ENCODE results near the gene MYLK4. TPM values are rescaled to one million over a fixed set of nuclear protein-coding genes. Genes with fewer than 3 reads are reported as not detected.

Gene MYLK4
- total and polyA plus RNA-seq, 2 experiments from 2014 or later, result 0.20 to 0.43 TPM

- no peak for DNase-seq
- WGBS, 2 experiments (ENCODE audit: low coverage in 1 of 2, low lambda C conversion rate in 2 of 2, missing lambda C conversion rate in 2 of 2), result 87 to 93% methylated on average over 8 of the region's 8 CpGs
- Histone ChIP-seq H3K4me2 (ENCODE audit: unreplicated experiment) (no peak overlapping the region), H3K79me2 (ENCODE audit: insufficient read depth) (peaks cover 4% of the 10 kb centered on the region), H3K9me2 (ENCODE audit: insufficient read depth) (no peaks in the 10 kb centered on the region), H3K27me3 (replicated peaks; ENCODE audit: insufficient read depth) (no peaks in the 10 kb centered on the region), H3K9me3 (ENCODE audit: low read depth) (no peaks in the 10 kb centered on the region), H3K36me3 (ENCODE audit: low read depth) (no peaks in the 10 kb centered on the region), H4K20me1 (ENCODE audit: insufficient read depth) (no peaks in the 10 kb centered on the region), H3F3A (ENCODE audit: insufficient read depth) (peaks cover 10% of the 10 kb centered on the region), H3K9ac (no peak overlapping the region), H2AFZ (no peak overlapping the region), H3K27ac (no peak overlapping the region), H3K4me3 (no peak overlapping the region), H3K4me1 (ENCODE audit: insufficient read depth) (peaks cover 3% of the 10 kb centered on the region; the same call in 1 of the 2 replicates)
- in situ Hi-C loops (cut with MboI), result no loop called here
- TF ChIP-seq EZH2 (IDR thresholded peaks at IDR 0.05; ENCODE audit: insufficient read depth, poor library complexity, severe bottlenecking) (no peak), EZH2phosphoT487 (IDR thresholded peaks at IDR 0.05; ENCODE audit: insufficient read depth, low read depth) (no peak)
Observed at GRCh38 chr6:2760882-2761842, 10.4 kb upstream of the MYLK4 start.

- 55 to 58% methylated on average over 3 of the region's 3 CpGs for WGBS, 2 experiments (ENCODE audit: low coverage in 1 of 2, low lambda C conversion rate in 2 of 2, missing lambda C conversion rate in 2 of 2)
- DNase-seq, result no peak
- Histone ChIP-seq H3K27me3 (replicated peaks; ENCODE audit: insufficient read depth) (no peaks in the 10 kb centered on the region), H2AFZ (no peak overlapping the region), H3K9me3 (ENCODE audit: low read depth) (no peaks in the 10 kb centered on the region), H3K4me3 (no peak overlapping the region), H3K4me2 (ENCODE audit: unreplicated experiment) (no peak overlapping the region), H3K36me3 (ENCODE audit: low read depth) (no peaks in the 10 kb centered on the region), H3K9me2 (ENCODE audit: insufficient read depth) (no peaks in the 10 kb centered on the region), H3K4me1 (ENCODE audit: insufficient read depth) (no peaks in the 10 kb centered on the region), H3F3A (ENCODE audit: insufficient read depth) (peaks cover 2% of the 10 kb centered on the region), H3K27ac (no peak overlapping the region), H4K20me1 (ENCODE audit: insufficient read depth) (no peaks in the 10 kb centered on the region), H3K79me2 (ENCODE audit: insufficient read depth) (no peaks in the 10 kb centered on the region), H3K9ac (no peak overlapping the region)
- TF ChIP-seq EZH2phosphoT487 (IDR thresholded peaks at IDR 0.05; ENCODE audit: insufficient read depth, low read depth) (no peak), EZH2 (IDR thresholded peaks at IDR 0.05; ENCODE audit: insufficient read depth, poor library complexity, severe bottlenecking) (no peak)
- in situ Hi-C loops (cut with MboI), result no loop called here
Observed at GRCh38 chr6:2758980-2759379, 8.3 kb upstream of the MYLK4 start.

- Histone ChIP-seq H3K27ac (no peak overlapping the region), H3K79me2 (ENCODE audit: insufficient read depth) (no peaks in the 10 kb centered on the region), H3K4me2 (ENCODE audit: unreplicated experiment) (no peak overlapping the region), H3K27me3 (replicated peaks; ENCODE audit: insufficient read depth) (no peaks in the 10 kb centered on the region), H3K36me3 (ENCODE audit: low read depth) (no peaks in the 10 kb centered on the region), H3K9me3 (ENCODE audit: low read depth) (no peaks in the 10 kb centered on the region), H2AFZ (no peak overlapping the region), H3F3A (ENCODE audit: insufficient read depth) (no peaks in the 10 kb centered on the region), H3K4me3 (no peak overlapping the region), H3K4me1 (ENCODE audit: insufficient read depth) (no peaks in the 10 kb centered on the region), H3K9ac (no peak overlapping the region), H3K9me2 (ENCODE audit: insufficient read depth) (no peaks in the 10 kb centered on the region), H4K20me1 (ENCODE audit: insufficient read depth) (no peaks in the 10 kb centered on the region)
- in situ Hi-C loops (cut with MboI), result no loop called here
- DNase-seq, result no peak
- 94 to 96% methylated on average over 3 of the region's 3 CpGs for WGBS, 2 experiments (ENCODE audit: low coverage in 1 of 2, low lambda C conversion rate in 2 of 2, missing lambda C conversion rate in 2 of 2)
- TF ChIP-seq EZH2phosphoT487 (IDR thresholded peaks at IDR 0.05; ENCODE audit: insufficient read depth, low read depth), result no peak
- no peak for TF ChIP-seq EZH2 (IDR thresholded peaks at IDR 0.05; ENCODE audit: insufficient read depth, poor library complexity, severe bottlenecking)
Observed at GRCh38 chr6:2756687-2757224, 6.0 kb upstream of the MYLK4 start.

GRCh38 chr6:2756241-2756640, 5.5 kb upstream of the MYLK4 start:
- no peaks in the 10 kb centered on the region for H3K4me1 ChIP-seq (ENCODE audit: insufficient read depth)
- in situ Hi-C loops (cut with MboI), result no loop called here
- H3K27me3 ChIP-seq (replicated peaks; ENCODE audit: insufficient read depth), result no peaks in the 10 kb centered on the region
- no peak overlapping the region for H2AFZ ChIP-seq
- H3K79me2 ChIP-seq (ENCODE audit: insufficient read depth), result no peaks in the 10 kb centered on the region
- H3K4me2 ChIP-seq (ENCODE audit: unreplicated experiment), result no peak overlapping the region
- no peak overlapping the region for H3K4me3 ChIP-seq
- H3K9ac ChIP-seq, result no peak overlapping the region
- 64 to 70% methylated on average over 2 of the region's 2 CpGs for WGBS, 2 experiments (ENCODE audit: low coverage in 1 of 2, low lambda C conversion rate in 2 of 2, missing lambda C conversion rate in 2 of 2)
- H3F3A ChIP-seq (ENCODE audit: insufficient read depth), result no peaks in the 10 kb centered on the region
- no peak overlapping the region for H3K27ac ChIP-seq
- H3K9me2 ChIP-seq (ENCODE audit: insufficient read depth), result no peaks in the 10 kb centered on the region
- TF ChIP-seq EZH2 (IDR thresholded peaks at IDR 0.05; ENCODE audit: insufficient read depth, poor library complexity, severe bottlenecking), result no peak
- no peak for TF ChIP-seq EZH2phosphoT487 (IDR thresholded peaks at IDR 0.05; ENCODE audit: insufficient read depth, low read depth)
- no peaks in the 10 kb centered on the region for H4K20me1 ChIP-seq (ENCODE audit: insufficient read depth)
- no peaks in the 10 kb centered on the region for H3K9me3 ChIP-seq (ENCODE audit: low read depth)
- no peak for DNase-seq
- H3K36me3 ChIP-seq (ENCODE audit: low read depth), result no peaks in the 10 kb centered on the region

Data from GM23248 (cell line).